A549 (cell line): Measurements from ENCODE around the gene PCDH9.

ENCODE experiments used
- CTCF ChIP-seq: fragments of >200 bp; sonication (Bioruptor Twin); formaldehyde crosslinking; IDR thresholded peaks from 3 replicates; pipeline ENCODE4 v1.5.1; 2016
- EP300 ChIP-seq, 2 experiments: fragments of >200 bp; sonication (Bioruptor Twin); formaldehyde crosslinking; IDR thresholded peaks; 2 replicates in 1 of 2; 3 replicates in 1 of 2; pipeline ENCODE4 v1.6.1; 2016 to 2017
- HMGXB4 ChIP-seq: fragments of 250-450 bp; sonication (Bioruptor Pico); IDR thresholded peaks from 2 replicates; pipeline ENCODE4 v1.5.0; 2021; ENCODE audit warnings: mild to moderate bottlenecking, moderate library complexity, borderline replicate concordance
- PHF8 ChIP-seq: fragments of 200-600 bp; sonication (generic); IDR thresholded peaks from 2 replicates; pipeline ENCODE4 v1.6.1; 2016; ENCODE audit warnings: low read depth, mild to moderate bottlenecking, antibody characterized with exemption, moderate library complexity, borderline replicate concordance

GRCh38 chr13:66922444-66922843 is 307.7 kb downstream of the PCDH9 start:
- TF ChIP-seq CTCF (no peak), EP300 (IDR thresholded peaks at IDR 0.05) (no peak), PHF8 (no peak), HMGXB4 (CRISPR knock-in tag) (no peak)
